Activated CD4-positive, alpha-beta T cell treated with anti-CD3 and anti-CD28 coated beads, Interleukin-2, amount 10 ng/mL, durations not matched to agents 24 days and 14 days (primary cell): Measurements from ENCODE around the gene GET3. TPM values are rescaled to one million over a fixed set of nuclear protein-coding genes. Genes with fewer than 3 reads are reported as not detected.
"Not testable (repeated sequence)": the region's sequence is repeated elsewhere in the genome, so short reads cannot be mapped to it uniquely, and the experiment has no call there.

Source experiments
- DNase-seq: peaks from one replicate; pipeline ENCODE4 v3.0.0; 2022
- H3K27ac Mint-ChIP-seq: one replicate; pipeline ENCODE4 v1.8.0; 2022; ENCODE audit warnings: mild to moderate bottlenecking, mixed read lengths
- H3K27me3 Mint-ChIP-seq: one replicate; pipeline ENCODE4 v1.8.0; 2022; ENCODE audit warnings: mixed read lengths
- H3K36me3 Mint-ChIP-seq: one replicate; pipeline ENCODE4 v1.8.0; 2022; ENCODE audit warnings: low read depth, mild to moderate bottlenecking, mixed read lengths
- H3K4me1 Mint-ChIP-seq: one replicate; pipeline ENCODE4 v1.8.0; 2021; ENCODE audit warnings: mixed read lengths
- H3K4me3 Mint-ChIP-seq: one replicate; pipeline ENCODE4 v1.8.0; 2022; ENCODE audit warnings: mild to moderate bottlenecking, moderate library complexity, mixed read lengths
- H3K9me3 Mint-ChIP-seq: one replicate; pipeline ENCODE4 v1.8.0; 2021; ENCODE audit warnings: mixed read lengths
- intact Hi-C: fragments of 100-400 bp; cut with micrococcal nuclease; formaldehyde crosslinking; loops from one replicate; pipeline ENCODE4 v1.15.1; 2023
- total RNA-seq: library from RNA; stranded (reverse); gene quantifications from 2 replicates; pipeline ENCODE4 v1.2.3, GENCODE V29; 2022

The GET3 gene
- total RNA-seq, 1 donor from 2014 or later = 64.6 TPM

- H3K4me3 Mint-ChIP-seq = no peak overlapping the region
- no peaks in the 10 kb centered on the region for H3K4me1 Mint-ChIP-seq
- no peak for DNase-seq
- no peaks in the 10 kb centered on the region for H3K9me3 Mint-ChIP-seq
- peaks cover 59% of the 10 kb centered on the region for H3K36me3 Mint-ChIP-seq
- H3K27ac Mint-ChIP-seq = no peak overlapping the region
- intact Hi-C loops = no loop called here
- no peaks in the 10 kb centered on the region for H3K27me3 Mint-ChIP-seq
Observed at GRCh38 chr19:12705169-12705568, 32.1 kb upstream of the GET3 start.

- intact Hi-C loops = no loop called here
- Mint-ChIP-seq H3K9me3 (no peaks in the 10 kb centered on the region), H3K27ac (no peak overlapping the region), H3K36me3 (peaks cover 63% of the 10 kb centered on the region), H3K27me3 (no peaks in the 10 kb centered on the region), H3K4me1 (no peaks in the 10 kb centered on the region), H3K4me3 (no peak overlapping the region)
- DNase-seq = no peak
Observed at GRCh38 chr19:12705654-12706331, 31.5 kb upstream of the GET3 start.

- no peak overlapping the region for H3K4me3 Mint-ChIP-seq
- no peaks in the 10 kb centered on the region for H3K9me3 Mint-ChIP-seq
- intact Hi-C loops = no loop called here
- H3K4me1 Mint-ChIP-seq = no peaks in the 10 kb centered on the region
- H3K27me3 Mint-ChIP-seq = no peaks in the 10 kb centered on the region
- DNase-seq = no peak
- H3K27ac Mint-ChIP-seq = no peak overlapping the region
- H3K36me3 Mint-ChIP-seq = peaks cover 61% of the 10 kb centered on the region
Observed at GRCh38 chr19:12706332-12706718, 31.0 kb upstream of the GET3 start.

- no peaks in the 10 kb centered on the region for H3K4me1 Mint-ChIP-seq
- no peak overlapping the region for H3K27ac Mint-ChIP-seq
- no peaks in the 10 kb centered on the region for H3K9me3 Mint-ChIP-seq
- intact Hi-C loops = no loop called here
- H3K36me3 Mint-ChIP-seq = peaks cover 60% of the 10 kb centered on the region
- no peak for DNase-seq
- H3K4me3 Mint-ChIP-seq = no peak overlapping the region
- no peaks in the 10 kb centered on the region for H3K27me3 Mint-ChIP-seq
Observed at GRCh38 chr19:12708641-12709040, 28.7 kb upstream of the GET3 start.

GRCh38 chr19:12711187-12711586 is 26.1 kb upstream of the GET3 start:
- intact Hi-C loops = no loop called here
- H3K27me3 Mint-ChIP-seq = no peaks in the 10 kb centered on the region
- no peak overlapping the region for H3K27ac Mint-ChIP-seq
- H3K36me3 Mint-ChIP-seq = peaks cover 54% of the 10 kb centered on the region
- no peak for DNase-seq
- H3K9me3 Mint-ChIP-seq = no peaks in the 10 kb centered on the region
- H3K4me3 Mint-ChIP-seq = no peak overlapping the region
- no peaks in the 10 kb centered on the region for H3K4me1 Mint-ChIP-seq

- H3K27ac Mint-ChIP-seq, H3K9me3 Mint-ChIP-seq, intact Hi-C loops, H3K27me3 Mint-ChIP-seq, H3K4me3 Mint-ChIP-seq, H3K4me1 Mint-ChIP-seq: not testable (repeated sequence)
- peaks cover 55% of the 10 kb centered on the region for H3K36me3 Mint-ChIP-seq
- DNase-seq = peak; percentile 72
Observed at GRCh38 chr19:12712077-12712476, 25.2 kb upstream of the GET3 start.

GRCh38 chr19:12713304-12713703 is 24.0 kb upstream of the GET3 start:
- intact Hi-C loops, H3K4me3 Mint-ChIP-seq, H3K9me3 Mint-ChIP-seq, H3K27me3 Mint-ChIP-seq, DNase-seq, H3K4me1 Mint-ChIP-seq, H3K27ac Mint-ChIP-seq: not testable (repeated sequence)
- peaks cover 57% of the 10 kb centered on the region for H3K36me3 Mint-ChIP-seq

- Mint-ChIP-seq H3K27me3 (no peaks in the 10 kb centered on the region), H3K36me3 (peaks cover 60% of the 10 kb centered on the region), H3K4me1 (peaks cover 13% of the 10 kb centered on the region), H3K4me3 (no peak overlapping the region), H3K9me3 (no peaks in the 10 kb centered on the region), H3K27ac (no peak overlapping the region)
- intact Hi-C loops = no loop called here
- no peak for DNase-seq
Observed at GRCh38 chr19:12715102-12715501, 22.2 kb upstream of the GET3 start.

GRCh38 chr19:12715929-12716328 is 21.4 kb upstream of the GET3 start:
- Mint-ChIP-seq H3K4me3 (no peak overlapping the region), H3K27me3 (no peaks in the 10 kb centered on the region), H3K36me3 (peaks cover 58% of the 10 kb centered on the region), H3K27ac (no peak overlapping the region), H3K4me1 (peaks cover 19% of the 10 kb centered on the region), H3K9me3 (no peaks in the 10 kb centered on the region)
- DNase-seq = no peak
- intact Hi-C loops = no loop called here

GRCh38 chr19:12720296-12720695 is 17.0 kb upstream of the GET3 start:
- Mint-ChIP-seq H3K36me3 (peaks cover 53% of the 10 kb centered on the region), H3K27ac (peak overlapping the region; percentile 77), H3K27me3 (no peaks in the 10 kb centered on the region), H3K4me3 (peak overlapping the region; percentile 93), H3K9me3 (no peaks in the 10 kb centered on the region), H3K4me1 (peaks cover 35% of the 10 kb centered on the region)
- no peak for DNase-seq
- intact Hi-C loops = loop anchor here (5.0 kb wide), 1 partner anchor 72 kb away; the partner anchor contains the start of gene JUNB

GRCh38 chr19:12720851-12721655 is 16.2 kb upstream of the GET3 start:
- peak; percentile 75 for DNase-seq
- H3K27ac Mint-ChIP-seq = peak overlapping the region; percentile 92
- peaks cover 48% of the 10 kb centered on the region for H3K36me3 Mint-ChIP-seq
- peak overlapping the region; percentile 93 for H3K4me3 Mint-ChIP-seq
- intact Hi-C loops = loop anchor here (5.0 kb wide), 1 partner anchor 71 kb away; the partner anchor contains the start of gene JUNB
- H3K27me3 Mint-ChIP-seq = no peaks in the 10 kb centered on the region
- no peaks in the 10 kb centered on the region for H3K9me3 Mint-ChIP-seq
- H3K4me1 Mint-ChIP-seq = peaks cover 35% of the 10 kb centered on the region

- intact Hi-C loops = loop anchor here (1.0 to 5.0 kb wide), 3 partner anchors 11 to 70 kb away; partner anchors contain the start of genes DHPS and JUNB
- peak; percentile 84 for DNase-seq
- Mint-ChIP-seq H3K36me3 (peaks cover 47% of the 10 kb centered on the region), H3K27me3 (no peaks in the 10 kb centered on the region), H3K27ac (peak overlapping the region; percentile 93), H3K9me3 (no peaks in the 10 kb centered on the region), H3K4me3 (peak overlapping the region; percentile 95), H3K4me1 (peaks cover 33% of the 10 kb centered on the region)
Observed at GRCh38 chr19:12721656-12722565, 15.4 kb upstream of the GET3 start.

- H3K27me3 Mint-ChIP-seq = no peaks in the 10 kb centered on the region
- intact Hi-C loops = loop anchor here (1.0 to 5.0 kb wide), 3 partner anchors 11 to 70 kb away; partner anchors contain the start of genes DHPS and JUNB
- peak overlapping the region; percentile 95 for H3K4me3 Mint-ChIP-seq
- peak overlapping the region; percentile 93 for H3K27ac Mint-ChIP-seq
- peaks cover 33% of the 10 kb centered on the region for H3K4me1 Mint-ChIP-seq
- H3K9me3 Mint-ChIP-seq = no peaks in the 10 kb centered on the region
- H3K36me3 Mint-ChIP-seq = peaks cover 49% of the 10 kb centered on the region
- peak; percentile 98 for DNase-seq
Observed at GRCh38 chr19:12722566-12723380, 14.5 kb upstream of the GET3 start.
